Measurements from ENCODE around the gene CGB7. TPM values are rescaled to one million over a fixed set of nuclear protein-coding genes. Genes with fewer than 3 reads are reported as not detected.
"Not testable (repeated sequence)": the region's sequence is repeated elsewhere in the genome, so short reads cannot be mapped to it uniquely, and the experiment has no call there.

Gene CGB7
- polyA plus RNA-seq, 1 donor from 2014 or later = not detected

DNA sequence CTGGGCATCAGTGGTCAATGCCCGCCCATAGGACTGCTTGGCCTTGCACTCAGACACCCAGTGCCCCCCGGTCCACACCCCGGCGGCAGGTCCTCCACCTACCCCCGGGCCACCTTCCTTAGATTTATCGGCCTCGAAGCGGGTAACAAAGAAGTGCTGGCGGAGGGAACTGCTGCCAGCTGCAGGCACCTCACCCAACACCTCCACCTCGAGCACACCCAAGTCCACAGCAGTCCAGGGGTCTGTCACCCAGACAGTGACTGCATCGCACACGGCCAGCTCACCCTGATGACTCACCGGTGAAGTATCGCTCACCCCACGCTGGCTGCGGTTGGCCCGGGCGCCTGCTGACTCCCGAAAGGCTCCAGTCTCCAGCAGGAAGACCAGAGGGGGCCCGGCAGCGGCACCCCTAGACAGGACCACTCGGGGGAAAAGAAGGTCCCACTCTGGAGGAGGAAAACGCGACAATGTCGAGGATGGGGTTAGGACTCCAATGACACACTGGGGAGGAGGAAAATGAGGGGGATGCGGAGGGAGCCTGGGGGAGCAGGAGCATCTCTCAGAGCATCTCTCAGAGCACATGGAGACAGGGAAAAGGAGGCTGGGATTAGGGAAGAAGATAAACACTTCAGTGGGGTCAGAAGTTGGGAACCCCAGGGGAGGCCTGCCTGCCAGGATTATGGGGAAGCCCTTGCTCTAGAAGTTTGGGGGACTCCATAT, 18.8 kb downstream of the CGB7 start:
- H3K9me3 Mint-ChIP-seq, H3K4me1 Mint-ChIP-seq, H3K36me3 Mint-ChIP-seq, H3K27me3 Mint-ChIP-seq, H3K27ac Mint-ChIP-seq, H3K4me3 Mint-ChIP-seq: not testable (repeated sequence)

- H3K27me3 Mint-ChIP-seq, H3K9me3 Mint-ChIP-seq, H3K4me3 Mint-ChIP-seq, H3K27ac Mint-ChIP-seq, H3K36me3 Mint-ChIP-seq, H3K4me1 Mint-ChIP-seq: not testable (repeated sequence)
Measured at GRCh38 chr19:49038111-49038510, 19.4 kb downstream of the CGB7 start.

DNA sequence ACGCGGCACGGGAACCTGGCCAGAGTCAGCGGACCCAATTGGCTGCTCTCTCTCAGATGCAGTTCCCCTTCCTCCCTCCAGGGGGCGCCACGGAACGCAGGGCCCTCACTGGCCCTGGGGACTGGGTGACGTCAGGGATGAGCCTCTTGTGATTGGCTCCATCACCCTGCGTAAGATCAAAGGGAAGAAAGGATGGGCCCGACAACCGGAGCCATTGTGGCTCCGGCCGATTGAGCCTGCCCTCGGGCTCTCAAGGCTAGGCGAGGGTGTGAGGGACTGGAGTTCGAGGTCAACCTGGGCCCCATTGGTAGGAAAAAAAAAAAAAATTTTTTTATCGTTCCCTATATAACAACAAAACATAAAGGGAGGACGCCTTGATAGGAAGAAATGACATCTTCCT, 20.7 kb downstream of the CGB7 start, which contains the start of gene CGB1:
Gene CGB1 (minus strand): TSS at position 81 of the 400 bp plus-strand sequence. CDS start 184 bp downstream, outside the sequence.
- not testable (repeated sequence) for H3K27me3 Mint-ChIP-seq, H3K27ac Mint-ChIP-seq

GRCh38 chr19:49031642-49032301, 25.8 kb downstream of the CGB7 start, which contains the start of gene CGB2:
TSS of gene CGB2 (plus strand) at chr19:49031890. CDS start at chr19:49032096, 206 bp downstream.
- not testable (repeated sequence) for H3K27me3 Mint-ChIP-seq, H3K27ac Mint-ChIP-seq, H3K36me3 Mint-ChIP-seq, H3K4me3 Mint-ChIP-seq, H3K9me3 Mint-ChIP-seq, H3K4me1 Mint-ChIP-seq

More for the DNA sequence above, 20.7 kb downstream of the CGB7 start, which contains the start of gene CGB1:
- not testable (repeated sequence) for H3K4me3 Mint-ChIP-seq, H3K36me3 Mint-ChIP-seq, H3K4me1 Mint-ChIP-seq, H3K9me3 Mint-ChIP-seq

GRCh38 chr19:49030323-49030722, 27.2 kb downstream of the CGB7 start:
- not testable (repeated sequence) for H3K4me1 Mint-ChIP-seq, H3K36me3 Mint-ChIP-seq, H3K27ac Mint-ChIP-seq, H3K9me3 Mint-ChIP-seq, H3K27me3 Mint-ChIP-seq, H3K4me3 Mint-ChIP-seq

GRCh38 chr19:49029749-49030148, 27.8 kb downstream of the CGB7 start:
- not testable (repeated sequence) for H3K4me3 Mint-ChIP-seq, H3K27ac Mint-ChIP-seq, H3K9me3 Mint-ChIP-seq, H3K4me1 Mint-ChIP-seq, H3K27me3 Mint-ChIP-seq, H3K36me3 Mint-ChIP-seq

- H3K9me3 Mint-ChIP-seq, H3K36me3 Mint-ChIP-seq, H3K27ac Mint-ChIP-seq, H3K27me3 Mint-ChIP-seq, H3K4me3 Mint-ChIP-seq, H3K4me1 Mint-ChIP-seq: not testable (repeated sequence)
Measured at GRCh38 chr19:49028686-49029085, 28.9 kb downstream of the CGB7 start.

- not testable (repeated sequence) for H3K36me3 Mint-ChIP-seq, H3K4me3 Mint-ChIP-seq, H3K27ac Mint-ChIP-seq, H3K27me3 Mint-ChIP-seq, H3K9me3 Mint-ChIP-seq
- peaks cover 5 to 11% (median 8%) of the 10 kb centered on the region in 3 donors for H3K4me1 Mint-ChIP-seq
Measured at GRCh38 chr19:49025599-49025998, 31.9 kb downstream of the CGB7 start.

GRCh38 chr19:49025088-49025487, 32.5 kb downstream of the CGB7 start:
- not testable (repeated sequence) for H3K9me3 Mint-ChIP-seq, H3K27me3 Mint-ChIP-seq, H3K4me3 Mint-ChIP-seq, H3K36me3 Mint-ChIP-seq, H3K27ac Mint-ChIP-seq
- H3K4me1 Mint-ChIP-seq = peaks cover 5 to 14% (median 10%) of the 10 kb centered on the region in 3 donors

DNA sequence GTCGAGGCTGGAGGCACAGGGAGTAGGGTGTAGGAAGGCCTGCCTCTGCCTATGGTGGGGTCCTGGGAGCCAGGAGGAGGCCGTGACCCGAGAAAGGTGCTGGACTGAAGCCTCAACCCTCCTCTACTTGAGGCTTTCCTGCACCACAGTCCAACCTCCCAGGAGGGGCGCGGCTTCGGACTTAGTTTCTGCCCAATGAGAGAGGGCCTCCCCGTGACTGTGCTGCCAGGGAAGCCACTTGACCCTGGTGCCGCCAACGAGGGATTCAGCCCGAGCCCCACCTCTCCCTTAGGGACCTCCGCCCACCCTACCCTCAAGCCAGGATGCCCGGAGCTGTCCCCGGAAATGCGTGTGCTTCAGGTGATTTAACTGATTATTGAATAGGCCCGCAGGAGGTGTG, 33.3 kb downstream of the CGB7 start, which contains the start of gene CGB3:
Gene CGB3 (minus strand): TSS at position 101 of the 400 bp plus-strand sequence. CDS start 362 bp downstream, outside the sequence.
- not testable (repeated sequence) for H3K9me3 Mint-ChIP-seq, H3K27me3 Mint-ChIP-seq, H3K27ac Mint-ChIP-seq, H3K36me3 Mint-ChIP-seq, H3K4me3 Mint-ChIP-seq
- H3K4me1 Mint-ChIP-seq = peaks cover 7 to 15% (median 14%) of the 10 kb centered on the region in 3 donors

DNA sequence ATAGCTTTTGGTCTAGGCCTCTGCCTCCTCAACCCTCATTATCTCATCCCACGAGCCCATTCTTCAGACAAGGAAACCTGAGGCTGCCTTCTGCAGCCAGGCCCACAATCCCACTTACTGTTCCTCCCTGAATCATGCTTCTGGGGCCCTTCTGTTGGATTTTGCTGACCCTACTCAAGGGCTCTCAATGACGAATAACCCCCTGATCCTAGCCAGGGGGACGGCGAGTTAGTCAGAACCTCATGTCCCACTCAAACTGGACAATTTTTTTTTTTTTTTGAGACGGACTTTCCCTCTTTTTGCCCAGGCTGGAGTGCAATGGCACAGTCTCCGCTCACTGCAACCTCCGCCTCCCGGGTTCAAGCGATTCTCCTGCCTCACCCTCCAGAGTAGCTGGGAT, 35.4 kb downstream of the CGB7 start:
- H3K4me1 Mint-ChIP-seq = peaks cover 10 to 18% (median 18%) of the 10 kb centered on the region in 3 donors
- peak overlapping the region in 1 of 4 donors; percentile 86 for H3K4me3 Mint-ChIP-seq
- peaks cover 1% of the 10 kb centered on the region for H3K36me3 Mint-ChIP-seq
- no peaks in the 10 kb centered on the region for H3K9me3 Mint-ChIP-seq
- peaks cover 5% of the 10 kb centered on the region for H3K27me3 Mint-ChIP-seq
- H3K27ac Mint-ChIP-seq = no peak overlapping the region

GRCh38 chr19:49020931-49021895, 36.3 kb downstream of the CGB7 start:
- Mint-ChIP-seq H3K4me1 (peaks cover 10 to 18% (median 18%) of the 10 kb centered on the region in 3 donors), H3K9me3 (no peaks in the 10 kb centered on the region), H3K36me3 (peaks cover 1% of the 10 kb centered on the region), H3K4me3 (peak overlapping the region; percentile 58 to 86 (median 74)), H3K27ac (peak overlapping the region in 1 of 3 donors; percentile 12), H3K27me3 (peaks cover 5% of the 10 kb centered on the region)

DNA sequence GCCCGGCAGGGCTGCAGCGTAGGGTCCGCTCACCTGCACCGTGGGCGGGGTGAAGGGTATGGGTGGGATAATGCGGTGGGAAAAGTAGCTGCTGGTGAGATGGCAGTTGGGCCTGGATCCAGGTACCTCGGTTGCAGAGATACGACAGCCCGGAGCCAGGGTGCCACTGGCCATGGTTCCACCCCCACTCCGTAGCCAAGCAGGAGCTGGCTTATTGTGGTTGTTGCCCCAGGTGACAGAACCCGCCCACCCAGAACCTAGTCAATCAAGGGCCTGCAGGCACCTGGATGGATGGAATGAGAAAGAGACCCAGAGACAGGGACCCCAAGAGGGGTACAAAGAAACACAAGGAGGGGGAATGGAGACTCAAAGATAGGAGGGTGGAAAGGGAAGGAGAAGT, 37.2 kb downstream of the CGB7 start:
- H3K27ac Mint-ChIP-seq = no peak overlapping the region
- peaks cover 1% of the 10 kb centered on the region for H3K36me3 Mint-ChIP-seq
- H3K4me3 Mint-ChIP-seq = peak overlapping the region; percentile 58 to 98 (median 90)
- no peaks in the 10 kb centered on the region for H3K9me3 Mint-ChIP-seq
- H3K27me3 Mint-ChIP-seq = peaks cover 5% of the 10 kb centered on the region
- H3K4me1 Mint-ChIP-seq = peaks cover 10 to 18% (median 18%) of the 10 kb centered on the region in 3 donors

- peaks cover 10 to 18% (median 18%) of the 10 kb centered on the region in 3 donors for H3K4me1 Mint-ChIP-seq
- peak overlapping the region in 2 of 3 donors; percentile 79 to 98 for H3K27ac Mint-ChIP-seq
- no peaks in the 10 kb centered on the region for H3K9me3 Mint-ChIP-seq
- peaks cover 1% of the 10 kb centered on the region for H3K36me3 Mint-ChIP-seq
- peaks cover 5% of the 10 kb centered on the region for H3K27me3 Mint-ChIP-seq
- peak overlapping the region; percentile 85 to 98 (median 95) for H3K4me3 Mint-ChIP-seq
Measured at GRCh38 chr19:49019242-49019932, 38.2 kb downstream of the CGB7 start.

Measured in IgD-negative memory B cell (primary cell).